ENCODE results near the gene PPARG.
"Not testable (repeated sequence)": the region's sequence is repeated elsewhere in the genome, so short reads cannot be mapped to it uniquely, and the experiment has no call there.

Gene PPARG

GRCh38 chr3:12440927-12441714 lies 152.3 kb downstream of the PPARG start:
- DNase-seq (ENCODE audit: low read depth in 2 of 2, low spot score in 1 of 2): no peak

- no peak for DNase-seq (ENCODE audit: low read depth in 2 of 2, low spot score in 1 of 2)
These were observed 154.0 kb downstream of the PPARG start for GRCh38 chr3:12442654-12443501.

- DNase-seq (ENCODE audit: low read depth in 2 of 2, low spot score in 1 of 2): no peak
These were observed 155.1 kb downstream of the PPARG start for GRCh38 chr3:12443781-12444522.

DNA sequence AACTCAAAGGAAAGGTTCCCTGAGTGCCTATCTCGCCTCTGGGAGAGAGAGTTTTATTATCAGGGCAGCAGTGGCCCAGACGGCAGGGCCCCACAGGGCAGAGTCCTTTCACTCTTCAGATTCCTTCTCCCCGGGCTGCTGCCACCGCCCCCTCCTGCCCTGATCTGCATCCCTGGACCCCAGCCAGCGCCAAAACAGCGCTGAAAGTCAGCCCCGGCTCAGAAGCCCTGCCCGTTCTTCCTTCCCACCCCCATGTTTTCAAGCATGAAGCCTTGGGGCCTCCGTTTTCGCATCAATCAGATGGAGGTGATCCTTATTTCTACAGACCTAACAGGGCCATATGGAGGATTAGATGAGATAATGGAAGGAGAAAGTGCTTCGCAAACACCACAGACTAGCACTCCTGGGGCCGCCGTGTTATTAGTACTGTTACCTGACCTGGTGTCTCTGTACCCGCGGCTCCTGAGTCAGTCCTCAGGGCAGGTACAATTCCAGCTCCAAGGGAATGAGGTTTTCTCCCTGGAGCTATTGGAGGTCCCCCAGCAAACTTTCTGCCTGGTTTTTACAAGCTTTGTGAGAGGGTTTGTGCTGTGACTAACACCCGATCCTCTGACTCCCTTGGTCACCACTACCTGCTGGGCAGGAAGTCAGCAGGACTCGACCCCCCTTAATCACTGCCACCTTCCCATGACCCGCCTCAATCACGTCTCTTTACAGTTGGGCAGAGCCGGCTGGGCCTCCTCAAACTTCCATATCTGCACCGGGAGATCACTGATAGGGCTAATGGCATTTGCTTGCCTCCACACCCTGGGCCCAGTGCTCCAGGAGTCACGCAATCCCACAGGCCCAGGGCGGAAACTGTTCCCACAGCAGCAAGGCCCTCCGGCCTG lies 156.0 kb downstream of the PPARG start:
- DNase-seq (ENCODE audit: low read depth in 2 of 2, low spot score in 1 of 2): no peak

DNA sequence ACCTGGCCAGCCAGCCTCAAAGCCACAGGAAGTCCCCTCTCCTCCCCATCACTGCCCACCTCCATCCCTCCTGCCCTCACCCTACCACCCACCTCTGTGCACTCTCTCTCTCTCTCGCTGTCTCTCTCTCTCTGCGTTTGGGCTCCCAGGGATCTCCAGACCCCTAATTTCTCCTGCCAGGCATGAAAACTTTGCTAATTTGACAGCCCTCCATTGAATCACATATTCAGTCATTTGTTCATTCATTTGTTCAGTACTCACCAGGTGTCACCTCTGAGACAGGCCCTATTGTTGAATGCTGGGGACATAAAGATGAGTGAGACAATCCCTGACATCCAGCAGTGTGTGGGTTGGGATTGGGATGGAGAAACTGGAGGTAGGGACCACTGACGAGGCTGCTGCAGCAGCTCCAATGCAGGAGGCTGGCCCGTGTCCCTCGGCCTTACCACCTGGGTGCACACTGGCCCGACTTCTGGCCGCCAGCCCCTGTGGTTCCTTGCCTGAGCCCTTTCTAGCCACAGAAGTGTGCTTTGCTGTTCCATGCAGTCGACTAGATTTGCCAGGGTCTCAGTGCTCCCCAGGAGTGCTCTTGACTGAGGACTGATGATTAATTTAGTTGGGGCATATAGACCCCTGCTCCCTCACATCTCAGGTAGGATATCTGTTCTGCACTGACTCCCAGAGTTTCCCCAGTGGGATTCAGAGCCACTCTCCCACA lies 156.8 kb downstream of the PPARG start:
- DNase-seq (ENCODE audit: low read depth in 2 of 2, low spot score in 1 of 2): no peak

GRCh38 chr3:12446298-12446697 lies 157.4 kb downstream of the PPARG start:
- no peak for DNase-seq (ENCODE audit: low read depth in 2 of 2, low spot score in 1 of 2)

- no peak for DNase-seq (ENCODE audit: low read depth in 2 of 2, low spot score in 1 of 2)
These were observed 158.2 kb downstream of the PPARG start for GRCh38 chr3:12447075-12447474.

DNA sequence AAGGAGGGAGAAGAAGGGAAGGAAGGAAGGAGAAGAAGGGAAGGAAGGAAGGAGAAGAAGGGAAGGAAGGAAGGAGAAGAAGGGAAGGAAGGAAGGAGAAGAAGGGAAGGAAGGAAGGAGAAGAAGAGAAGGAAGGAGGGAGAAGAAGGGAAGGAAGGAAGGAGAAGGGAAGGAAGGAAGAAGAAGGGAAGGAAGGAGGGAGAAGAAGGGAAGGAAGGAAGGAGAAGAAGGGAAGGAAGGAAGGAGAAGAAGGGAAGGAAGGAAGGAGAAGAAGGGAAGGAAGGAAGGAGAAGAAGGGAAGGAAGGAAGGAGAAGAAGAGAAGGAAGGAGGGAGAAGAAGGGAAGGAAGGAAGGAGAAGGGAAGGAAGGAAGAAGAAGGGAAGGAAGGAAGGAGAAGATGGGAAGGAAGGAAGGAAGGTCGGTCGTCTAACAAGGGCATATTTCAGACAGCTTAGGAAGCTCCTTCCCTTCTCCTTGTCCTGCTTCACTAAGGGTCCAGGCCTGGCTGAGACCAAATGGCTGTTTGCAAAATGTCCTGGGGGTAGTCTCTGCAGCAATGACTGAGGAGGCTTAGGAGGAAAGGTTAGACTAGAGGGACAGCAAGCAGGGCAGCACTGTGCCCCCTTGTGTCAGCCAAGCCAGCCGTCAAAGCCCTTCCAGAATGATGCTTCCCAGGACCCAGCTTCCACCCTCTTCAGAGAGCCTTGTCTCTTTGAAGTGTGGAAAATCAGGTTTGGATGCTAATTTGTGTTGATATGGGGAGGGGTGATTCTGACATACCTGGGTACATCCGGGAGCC lies 159.7 kb downstream of the PPARG start:
- not testable (repeated sequence) for DNase-seq (ENCODE audit: low read depth in 2 of 2, low spot score in 1 of 2)

DNA sequence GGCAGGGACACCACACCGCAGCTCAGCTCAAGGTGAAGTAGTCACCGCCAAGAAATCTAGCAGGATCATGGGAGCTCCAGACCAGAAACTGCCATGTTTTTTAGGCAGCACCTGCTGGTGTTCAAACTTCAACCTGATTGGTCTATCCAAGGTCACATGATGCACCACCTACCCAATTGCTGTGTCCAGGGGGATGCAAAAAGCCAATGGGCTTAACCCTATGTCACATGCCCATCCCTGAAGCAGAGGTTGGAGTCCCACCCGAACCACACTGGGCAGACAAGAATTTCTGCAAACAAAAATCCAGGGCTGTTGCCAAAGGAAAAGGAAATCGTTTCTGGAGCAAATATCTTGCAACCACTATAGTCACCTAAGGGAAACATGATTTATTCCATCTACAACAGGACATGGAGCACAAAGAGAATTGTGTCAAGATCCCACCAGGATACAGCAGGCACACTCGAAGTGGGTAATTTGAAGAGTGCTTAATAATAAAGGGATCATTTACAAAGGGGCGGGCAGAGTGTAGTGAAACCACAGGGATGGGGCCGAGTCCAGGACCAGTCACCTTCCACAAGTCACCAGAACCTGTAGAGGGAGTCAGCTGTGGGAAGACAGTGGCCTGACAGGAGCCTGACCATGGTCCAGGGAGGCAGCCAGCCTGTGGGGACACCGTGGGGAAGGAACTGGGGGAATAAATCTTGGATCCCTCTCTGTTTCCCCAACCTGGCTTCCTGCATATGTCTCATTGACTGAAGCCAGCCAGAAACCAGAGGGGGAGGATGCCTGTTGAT lies 161.2 kb downstream of the PPARG start:
- no peak for DNase-seq (ENCODE audit: low read depth in 2 of 2, low spot score in 1 of 2)

DNA sequence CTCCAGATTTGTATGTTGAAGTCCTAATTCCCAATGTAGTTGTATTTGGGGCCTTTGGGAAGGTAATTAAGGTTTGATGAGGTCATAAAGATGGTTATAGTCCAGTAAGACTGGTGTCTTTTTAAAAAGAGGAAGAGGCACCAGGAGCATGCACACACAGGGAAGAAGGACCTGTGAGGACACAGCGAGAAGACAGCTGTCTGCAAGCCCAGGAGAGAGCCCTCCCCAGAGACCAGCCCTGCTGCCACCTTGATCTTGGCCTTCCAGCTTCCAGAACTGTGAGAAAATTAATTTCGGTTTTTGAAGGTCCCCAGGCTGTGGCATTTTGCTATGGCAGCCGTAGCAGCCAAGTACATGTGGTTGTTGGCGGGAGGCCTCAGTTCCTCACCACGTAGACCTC lies 162.6 kb downstream of the PPARG start:
- DNase-seq (ENCODE audit: low read depth in 2 of 2, low spot score in 1 of 2): no peak

- DNase-seq (ENCODE audit: low read depth in 2 of 2, low spot score in 1 of 2): no peak
These were observed 163.1 kb downstream of the PPARG start for GRCh38 chr3:12451960-12452359.

DNA sequence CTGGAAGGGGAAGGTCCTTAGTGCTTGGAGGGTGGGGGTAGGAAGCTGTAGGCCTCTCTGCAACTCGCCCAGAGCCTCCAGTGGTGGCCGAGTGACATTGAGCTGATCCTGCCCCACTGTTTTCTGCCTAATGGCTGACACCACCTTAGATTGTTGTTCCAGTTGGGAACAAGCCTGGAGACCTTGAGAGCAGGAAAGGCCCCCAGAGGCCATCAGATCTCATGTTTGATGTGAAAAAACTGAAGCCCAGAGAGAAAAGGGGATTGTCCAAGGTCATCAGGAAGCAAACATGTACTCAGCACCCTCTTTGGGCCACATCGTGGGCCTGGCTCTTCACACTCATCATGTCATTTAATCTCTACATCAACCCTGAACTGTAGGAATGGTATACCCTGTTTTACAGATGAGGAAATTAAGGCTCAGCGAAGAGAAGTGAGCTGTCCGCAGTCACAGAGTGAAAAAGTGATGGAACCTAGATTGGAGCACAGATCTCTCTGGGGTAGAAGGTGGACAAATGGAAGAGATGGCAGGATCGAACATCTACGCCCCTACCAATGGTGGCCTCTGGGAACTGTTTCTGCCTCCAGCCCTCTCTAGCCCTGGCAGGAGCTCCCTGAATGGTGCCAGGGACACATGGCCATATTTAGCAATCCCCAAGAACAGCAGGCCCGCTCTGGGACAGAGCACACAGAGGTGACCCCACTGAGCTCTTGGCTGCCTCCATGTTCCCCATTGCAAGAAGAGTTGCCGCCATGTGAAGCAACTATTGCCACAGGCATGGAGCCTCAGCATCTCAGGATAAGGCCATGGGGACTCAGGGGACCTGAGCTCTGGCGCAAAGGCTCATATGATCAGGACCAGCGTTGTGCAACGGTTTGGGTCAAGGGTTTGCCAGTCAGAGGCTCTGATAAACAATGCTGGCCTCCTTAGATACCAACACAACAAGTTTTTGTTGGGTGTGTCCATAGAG lies 163.8 kb downstream of the PPARG start:
- no peak for DNase-seq (ENCODE audit: low read depth in 2 of 2, low spot score in 1 of 2)

GRCh38 chr3:12454076-12454815 lies 165.4 kb downstream of the PPARG start:
- DNase-seq (ENCODE audit: low read depth in 2 of 2, low spot score in 1 of 2): no peak

- no peak for DNase-seq (ENCODE audit: low read depth in 2 of 2, low spot score in 1 of 2)
These were observed 165.9 kb downstream of the PPARG start for GRCh38 chr3:12454816-12455121.

GRCh38 chr3:12455740-12456139 lies 166.9 kb downstream of the PPARG start:
- no peak for DNase-seq (ENCODE audit: low read depth in 2 of 2, low spot score in 1 of 2)

GRCh38 chr3:12456441-12456840 lies 167.6 kb downstream of the PPARG start:
- DNase-seq (ENCODE audit: low read depth in 2 of 2, low spot score in 1 of 2): no peak

DNA sequence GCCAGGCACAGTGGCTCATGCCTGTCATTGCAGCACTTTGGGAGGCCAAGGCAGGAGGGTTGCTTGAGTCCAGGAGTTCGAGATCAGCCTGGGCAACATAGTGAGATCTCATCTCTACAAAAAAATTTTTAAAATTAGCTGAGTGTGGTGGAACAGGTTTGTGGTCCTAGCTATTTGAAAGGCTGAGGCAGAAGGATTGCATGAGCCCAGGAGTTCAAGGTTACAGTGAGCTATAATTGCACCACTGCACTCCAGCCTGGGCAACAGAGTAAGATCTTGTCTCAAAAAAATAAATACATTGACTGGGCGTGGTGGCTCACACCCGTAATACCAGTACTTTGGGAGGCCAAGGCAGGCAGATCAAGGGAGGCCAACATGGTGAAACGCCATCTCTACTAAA lies 168.5 kb downstream of the PPARG start:
- DNase-seq (ENCODE audit: low read depth in 2 of 2, low spot score in 1 of 2): not testable (repeated sequence)

All from stimulated activated CD8-positive, alpha-beta memory T cell treated with anti-CD3 and anti-CD28 coated beads, Interleukin-4, amount 100 ng/mL, for 4 hours (primary cell).